Mesothelial cell of epicardium (in vitro differentiated cells): ENCODE data around the gene POU2F1. TPM values are rescaled to one million over a fixed set of nuclear protein-coding genes. Genes with fewer than 3 reads are reported as not detected.

Experiments used
- DNase-seq, 2 experiments: peaks; one replicate each; pipeline ENCODE4 v3.0.0; 2021; ENCODE audit warnings: low spot score in 2 of 2; ENCODE audit not compliant: unreplicated experiment in 2 of 2
- H3K27ac Mint-ChIP-seq: 2 replicates; pipeline ENCODE4 v1.8.0; 2021; ENCODE audit warnings: mixed read lengths
- H3K27me3 Mint-ChIP-seq: 2 replicates; pipeline ENCODE4 v1.8.0; 2021; ENCODE audit warnings: low read depth, mixed read lengths
- H3K36me3 Mint-ChIP-seq: 2 replicates; pipeline ENCODE4 v1.8.0; 2021; ENCODE audit warnings: mixed read lengths
- H3K4me1 Mint-ChIP-seq: 2 replicates; pipeline ENCODE4 v1.8.0; 2021; ENCODE audit warnings: mixed read lengths
- H3K4me3 Mint-ChIP-seq: 2 replicates; pipeline ENCODE4 v1.8.0; 2021; ENCODE audit warnings: mild to moderate bottlenecking, moderate library complexity, mixed read lengths
- H3K9me3 Mint-ChIP-seq: 2 replicates; pipeline ENCODE4 v1.8.0; 2021; ENCODE audit warnings: mixed read lengths
- CTCF ChIP-seq: fragments of 200-600 bp; sonication (generic); IDR thresholded peaks from one replicate; pipeline ENCODE4 v1.5.0; 2021; ENCODE audit warnings: antibody characterized with exemption; ENCODE audit not compliant: unreplicated experiment
- total RNA-seq: library from RNA; stranded (reverse); gene quantifications from 3 replicates; pipeline ENCODE4 v1.2.1, GENCODE V29; 2021

POU2F1 gene
- total RNA-seq, 1 donor from 2014 or later = 32.8 TPM

- H3K9me3 Mint-ChIP-seq = peaks cover 72% of the 10 kb centered on the region
- H3K36me3 Mint-ChIP-seq = peaks cover 73% of the 10 kb centered on the region
- DNase-seq = no peak
- H3K27ac Mint-ChIP-seq = no peak overlapping the region
- no peak overlapping the region for H3K4me3 Mint-ChIP-seq
- no peaks in the 10 kb centered on the region for H3K27me3 Mint-ChIP-seq
- no peaks in the 10 kb centered on the region for H3K4me1 Mint-ChIP-seq
- TF ChIP-seq CTCF = no peak
Observed at GRCh38 chr1:167322483-167322882, 101.8 kb downstream of the POU2F1 start.

DNA sequence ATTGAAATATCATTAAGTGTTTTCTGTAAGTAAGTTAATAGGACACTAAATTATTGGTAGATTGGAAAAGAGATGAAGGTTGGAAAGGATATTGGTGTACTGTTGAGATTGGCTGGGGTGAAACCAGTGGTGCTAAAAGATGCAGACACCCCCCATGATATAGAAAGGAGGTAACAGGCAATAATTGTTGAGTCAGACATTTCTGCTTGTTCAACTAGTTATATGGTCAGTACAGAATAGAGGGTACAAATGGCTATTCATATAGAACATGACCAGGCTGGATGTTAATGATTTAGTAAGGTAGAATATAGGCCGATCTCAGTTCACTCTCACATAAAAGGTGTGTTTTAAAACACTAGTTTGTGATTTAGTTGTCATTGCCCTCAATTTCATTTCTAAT lies 104.5 kb downstream of the POU2F1 start:
- Mint-ChIP-seq H3K27me3 (no peaks in the 10 kb centered on the region), H3K36me3 (peaks cover 49% of the 10 kb centered on the region), H3K9me3 (peaks cover 46% of the 10 kb centered on the region), H3K4me1 (peaks cover 5% of the 10 kb centered on the region), H3K27ac (no peak overlapping the region), H3K4me3 (no peak overlapping the region)
- TF ChIP-seq CTCF = no peak
- no peak for DNase-seq

DNA sequence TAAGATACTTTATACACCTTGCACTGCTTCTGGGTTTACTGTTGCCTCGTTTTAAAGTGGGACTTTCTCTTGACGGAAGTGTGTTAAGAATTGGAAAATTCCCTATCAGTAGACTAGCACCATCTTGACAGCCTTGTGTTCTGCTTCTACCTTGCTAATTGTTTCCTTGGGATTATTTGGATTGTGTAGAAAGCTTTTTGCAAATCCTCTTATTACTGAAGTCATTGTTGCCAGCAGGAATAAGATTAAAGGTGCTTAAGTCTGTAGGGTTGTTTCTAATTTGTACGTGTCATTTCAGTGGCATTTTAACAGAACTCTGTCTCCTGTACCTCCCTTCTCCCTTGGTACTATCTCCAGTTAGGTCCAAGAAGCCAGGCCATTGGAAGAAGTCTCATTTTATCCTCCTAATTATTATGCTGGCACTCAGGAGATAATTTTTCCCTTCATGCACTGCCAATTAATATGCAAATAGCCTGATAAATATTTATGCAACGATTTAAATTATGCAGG lies 107.7 kb downstream of the POU2F1 start:
- peaks cover 5% of the 10 kb centered on the region for H3K4me1 Mint-ChIP-seq
- no peak overlapping the region for H3K27ac Mint-ChIP-seq
- peaks cover 21% of the 10 kb centered on the region for H3K36me3 Mint-ChIP-seq
- peaks cover 17% of the 10 kb centered on the region for H3K9me3 Mint-ChIP-seq
- DNase-seq = no peak
- no peaks in the 10 kb centered on the region for H3K27me3 Mint-ChIP-seq
- H3K4me3 Mint-ChIP-seq = no peak overlapping the region
- TF ChIP-seq CTCF = no peak

- H3K9me3 Mint-ChIP-seq = peaks cover 17% of the 10 kb centered on the region
- H3K27ac Mint-ChIP-seq = no peak overlapping the region
- no peak for DNase-seq
Observed at GRCh38 chr1:167328816-167329483, 108.3 kb downstream of the POU2F1 start.

DNA sequence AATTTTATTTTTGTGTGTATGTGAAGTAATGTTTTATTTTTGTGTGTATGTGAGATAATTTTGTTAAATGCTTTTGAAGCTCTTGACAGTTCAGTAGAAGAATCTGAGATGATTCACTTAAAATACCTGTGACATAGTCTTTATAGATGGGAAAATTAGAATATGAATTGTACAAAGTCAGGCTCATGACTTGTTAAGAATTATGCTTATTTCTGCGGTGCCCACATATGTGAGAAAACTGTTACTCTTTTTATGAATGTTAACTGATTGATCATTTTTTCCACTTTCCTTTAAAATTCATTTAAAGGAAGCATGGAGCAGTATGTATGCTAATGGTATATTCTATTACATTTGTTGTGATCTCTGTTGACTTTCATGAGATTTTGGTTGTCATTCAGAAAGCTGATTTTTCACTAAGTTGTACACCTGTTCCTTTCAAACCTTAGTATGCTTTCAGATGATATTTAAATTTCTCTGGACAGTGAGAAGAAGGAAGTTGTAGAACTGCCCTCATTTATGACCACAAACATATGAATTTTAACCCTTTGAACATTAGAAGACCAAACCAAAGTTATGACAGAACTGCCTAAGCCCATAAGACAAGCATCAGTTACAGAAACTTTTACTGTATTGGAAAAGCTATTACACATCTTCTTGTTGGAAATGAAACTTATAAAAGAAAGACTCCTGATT lies 110.1 kb downstream of the POU2F1 start:
- H3K9me3 Mint-ChIP-seq = peaks cover 5% of the 10 kb centered on the region
- H3K27me3 Mint-ChIP-seq = no peaks in the 10 kb centered on the region
- H3K4me3 Mint-ChIP-seq = no peak overlapping the region
- no peak for DNase-seq
- H3K36me3 Mint-ChIP-seq = peaks cover 9% of the 10 kb centered on the region
- no peak for TF ChIP-seq CTCF
- peaks cover 5% of the 10 kb centered on the region for H3K4me1 Mint-ChIP-seq
- no peak overlapping the region for H3K27ac Mint-ChIP-seq

More at GRCh38 chr1:167328816-167329483, 108.3 kb downstream of the POU2F1 start:
- peaks cover 17% of the 10 kb centered on the region for H3K36me3 Mint-ChIP-seq
- no peak overlapping the region for H3K4me3 Mint-ChIP-seq
- no peaks in the 10 kb centered on the region for H3K27me3 Mint-ChIP-seq
- peaks cover 5% of the 10 kb centered on the region for H3K4me1 Mint-ChIP-seq
- TF ChIP-seq CTCF = no peak
